Measurements from ENCODE around the gene GIMAP2. TPM values are rescaled to one million over a fixed set of nuclear protein-coding genes. Genes with fewer than 3 reads are reported as not detected.

The GIMAP2 gene
- total RNA-seq, 2 donors from 2014 or later = not detected

DNA sequence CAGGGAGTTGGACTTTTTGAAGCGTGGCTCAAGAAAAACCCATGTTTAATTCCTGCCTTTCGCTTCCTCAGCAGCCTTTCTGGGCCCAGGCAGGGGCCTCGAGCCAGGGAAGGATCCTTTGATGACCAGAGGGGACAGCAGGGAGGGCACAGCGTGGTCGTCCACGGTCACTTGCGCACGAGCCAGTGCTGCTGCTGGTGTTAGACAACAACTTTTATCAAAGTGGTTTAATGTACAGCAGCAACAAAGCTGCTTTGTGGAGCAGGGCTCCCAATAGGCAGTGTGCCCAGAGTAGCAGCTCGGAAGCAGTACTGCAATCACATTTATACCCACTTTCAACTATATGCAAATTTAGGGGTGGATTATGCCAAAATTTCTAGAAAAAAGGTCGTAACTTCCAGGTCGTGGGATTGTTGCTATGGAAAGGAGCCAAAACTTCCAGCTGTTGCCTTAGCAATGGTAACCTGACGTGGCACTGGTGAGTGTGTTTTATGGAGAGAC lies 37.0 kb downstream of the GIMAP2 start:
- Mint-ChIP-seq H3K27me3 (ENCODE audit: insufficient read depth) (peaks cover 98% of the 10 kb centered on the region), H3K9me3 (peaks cover 3% of the 10 kb centered on the region), H3K4me1 (no peaks in the 10 kb centered on the region), H3K36me3 (ENCODE audit: low read depth) (no peaks in the 10 kb centered on the region), H3K4me3 (no peak overlapping the region), H3K27ac (no peak overlapping the region)
- TF ChIP-seq, protein P1, sequence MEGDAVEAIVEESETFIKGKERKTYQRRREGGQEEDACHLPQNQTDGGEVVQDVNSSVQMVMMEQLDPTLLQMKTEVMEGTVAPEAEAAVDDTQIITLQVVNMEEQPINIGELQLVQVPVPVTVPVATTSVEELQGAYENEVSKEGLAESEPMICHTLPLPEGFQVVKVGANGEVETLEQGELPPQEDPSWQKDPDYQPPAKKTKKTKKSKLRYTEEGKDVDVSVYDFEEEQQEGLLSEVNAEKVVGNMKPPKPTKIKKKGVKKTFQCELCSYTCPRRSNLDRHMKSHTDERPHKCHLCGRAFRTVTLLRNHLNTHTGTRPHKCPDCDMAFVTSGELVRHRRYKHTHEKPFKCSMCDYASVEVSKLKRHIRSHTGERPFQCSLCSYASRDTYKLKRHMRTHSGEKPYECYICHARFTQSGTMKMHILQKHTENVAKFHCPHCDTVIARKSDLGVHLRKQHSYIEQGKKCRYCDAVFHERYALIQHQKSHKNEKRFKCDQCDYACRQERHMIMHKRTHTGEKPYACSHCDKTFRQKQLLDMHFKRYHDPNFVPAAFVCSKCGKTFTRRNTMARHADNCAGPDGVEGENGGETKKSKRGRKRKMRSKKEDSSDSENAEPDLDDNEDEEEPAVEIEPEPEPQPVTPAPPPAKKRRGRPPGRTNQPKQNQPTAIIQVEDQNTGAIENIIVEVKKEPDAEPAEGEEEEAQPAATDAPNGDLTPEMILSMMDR (conservative IDR thresholded peaks at IDR 0.05) = no peak
- Histone ChIP-seq H3K9ac (ENCODE audit: extremely low read depth, low read length, poor library complexity, severe bottlenecking) (no peak overlapping the region), H3K4me3 (ENCODE audit: low read length) (no peak overlapping the region), H3K27me3 (ENCODE audit: control insufficient read depth, insufficient read depth, low read length, poor library complexity, severe bottlenecking) (peaks cover 75% of the 10 kb centered on the region), H3K36me3 (ENCODE audit: control insufficient read depth, insufficient read depth, low read length) (no peaks in the 10 kb centered on the region), H3K27ac (ENCODE audit: low read depth, low read length) (no peak overlapping the region), H3K9me3 (ENCODE audit: control insufficient read depth, low read length) (no peaks in the 10 kb centered on the region), H3K4me1 (ENCODE audit: control insufficient read depth, insufficient read depth, low read length) (no peaks in the 10 kb centered on the region)
- no peak for DNase-seq
- WGBS, 2 experiments (ENCODE audit: insufficient coverage in 1 of 2, insufficient read length in 1 of 2) = 62 to 86% methylated on average over 6 to 12 of the region's 12 CpGs

- H3K9me3 ChIP-seq (ENCODE audit: control insufficient read depth, low read length) = no peaks in the 10 kb centered on the region
- 81% methylated on average over 1 of the region's 1 CpG; no CpG with 5 or more reads in 1 of the 2 experiments for WGBS, 2 experiments (ENCODE audit: insufficient coverage in 1 of 2, insufficient read length in 1 of 2)
- no peaks in the 10 kb centered on the region for H3K4me1 Mint-ChIP-seq
Measured at GRCh38 chr7:150723467-150723866, 38.0 kb downstream of the GIMAP2 start.

DNA sequence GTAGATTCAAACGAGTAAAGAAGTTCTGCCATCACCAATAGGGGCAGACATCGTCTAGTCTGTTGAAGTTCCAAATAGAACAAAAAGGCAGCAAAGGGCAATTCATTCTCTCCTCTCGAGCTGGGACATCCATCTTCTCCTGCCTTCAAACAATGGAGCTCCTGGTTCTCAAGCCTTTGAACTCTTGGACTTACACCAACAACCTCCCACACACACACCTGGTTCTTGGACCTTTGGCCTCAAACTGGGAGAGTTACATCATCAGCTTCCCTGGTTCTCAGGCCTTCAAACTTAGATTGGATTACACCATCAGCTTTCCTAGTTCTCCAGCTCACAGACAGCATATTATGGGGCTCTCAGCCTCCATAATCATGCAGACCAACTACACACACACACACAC lies 41.9 kb downstream of the GIMAP2 start:
- no peak overlapping the region for H3K9ac ChIP-seq (ENCODE audit: extremely low read depth, low read length, poor library complexity, severe bottlenecking)
- no peak for DNase-seq
- peaks cover 3% of the 10 kb centered on the region for H3K9me3 Mint-ChIP-seq
- no peak overlapping the region for H3K4me3 Mint-ChIP-seq
- no peaks in the 10 kb centered on the region for H3K9me3 ChIP-seq (ENCODE audit: control insufficient read depth, low read length)
- no peak overlapping the region for H3K4me3 ChIP-seq (ENCODE audit: low read length)
- H3K27ac Mint-ChIP-seq = no peak overlapping the region
- peaks cover 97% of the 10 kb centered on the region for H3K27me3 ChIP-seq (ENCODE audit: control insufficient read depth, insufficient read depth, low read length, poor library complexity, severe bottlenecking)
- WGBS, 2 experiments (ENCODE audit: insufficient coverage in 1 of 2, insufficient read length in 1 of 2) = 40 to 60% methylated on average over 2 to 3 of the region's 3 CpGs
- peaks cover 97% of the 10 kb centered on the region for H3K27me3 Mint-ChIP-seq (ENCODE audit: insufficient read depth)
- TF ChIP-seq, protein P1 (conservative IDR thresholded peaks at IDR 0.05) = no peak
- no peaks in the 10 kb centered on the region for H3K36me3 ChIP-seq (ENCODE audit: control insufficient read depth, insufficient read depth, low read length)
- H3K4me1 Mint-ChIP-seq = no peaks in the 10 kb centered on the region
- H3K27ac ChIP-seq (ENCODE audit: low read depth, low read length) = no peak overlapping the region
- no peaks in the 10 kb centered on the region for H3K4me1 ChIP-seq (ENCODE audit: control insufficient read depth, insufficient read depth, low read length)
- no peaks in the 10 kb centered on the region for H3K36me3 Mint-ChIP-seq (ENCODE audit: low read depth)

More at GRCh38 chr7:150723467-150723866, 38.0 kb downstream of the GIMAP2 start:
- H3K9ac ChIP-seq (ENCODE audit: extremely low read depth, low read length, poor library complexity, severe bottlenecking) = no peak overlapping the region
- H3K27me3 ChIP-seq (ENCODE audit: control insufficient read depth, insufficient read depth, low read length, poor library complexity, severe bottlenecking) = peaks cover 75% of the 10 kb centered on the region
- no peaks in the 10 kb centered on the region for H3K36me3 ChIP-seq (ENCODE audit: control insufficient read depth, insufficient read depth, low read length)
- Mint-ChIP-seq H3K9me3 (peaks cover 3% of the 10 kb centered on the region), H3K27me3 (ENCODE audit: insufficient read depth) (peaks cover 98% of the 10 kb centered on the region), H3K27ac (no peak overlapping the region), H3K4me3 (no peak overlapping the region), H3K36me3 (ENCODE audit: low read depth) (no peaks in the 10 kb centered on the region)
- H3K4me3 ChIP-seq (ENCODE audit: low read length) = no peak overlapping the region
- H3K27ac ChIP-seq (ENCODE audit: low read depth, low read length) = no peak overlapping the region
- TF ChIP-seq, protein P1 (conservative IDR thresholded peaks at IDR 0.05) = no peak
- H3K4me1 ChIP-seq (ENCODE audit: control insufficient read depth, insufficient read depth, low read length) = no peaks in the 10 kb centered on the region
- no peak for DNase-seq
